ENCODE data around the gene SGTA. TPM values are rescaled to one million over a fixed set of nuclear protein-coding genes. Genes with fewer than 3 reads are reported as not detected.
"Not testable (repeated sequence)": the region's sequence is repeated elsewhere in the genome, so short reads cannot be mapped to it uniquely, and the experiment has no call there.

The SGTA gene
- polyA plus RNA-seq, 3 donors: 48.4 to 66.5 (median 62.8) TPM

DNA sequence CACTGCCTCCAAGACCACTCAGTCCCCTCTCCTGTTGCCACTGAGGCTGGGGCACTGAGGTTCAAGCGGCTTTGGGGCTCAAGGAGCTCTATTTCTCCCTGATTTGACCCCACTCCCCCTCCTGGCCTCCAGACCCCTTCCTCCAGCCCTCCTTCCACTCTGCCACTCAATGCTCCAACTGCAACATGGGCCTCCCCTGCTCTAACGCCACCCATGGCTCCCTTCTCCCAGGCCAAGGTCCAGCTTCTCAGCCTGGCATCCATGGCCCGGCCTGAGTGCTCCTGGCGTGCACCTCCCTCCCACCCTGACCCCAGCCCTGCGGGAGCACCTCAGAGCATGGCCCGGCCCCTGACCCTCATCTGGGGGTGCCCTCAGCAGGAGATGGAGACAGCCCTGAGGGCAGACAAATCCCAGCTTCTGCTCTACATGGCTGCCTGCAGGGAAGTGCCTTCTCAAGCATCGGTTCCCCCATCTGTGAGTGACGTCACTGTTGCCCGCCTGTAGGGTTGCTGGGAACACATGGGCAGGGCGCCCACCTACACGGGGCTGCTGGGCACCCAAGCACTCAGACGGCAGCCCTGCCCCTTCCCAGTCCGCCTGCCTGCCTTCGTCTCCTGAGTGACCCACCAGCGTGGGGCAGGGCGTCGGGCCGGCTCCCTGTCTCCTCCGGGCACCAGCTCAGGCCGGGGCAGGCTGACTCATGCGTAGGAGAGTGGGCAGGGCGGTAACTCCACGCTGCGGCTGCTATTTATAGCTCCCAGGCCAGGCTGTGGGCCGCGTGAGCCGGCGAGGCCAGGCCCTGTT lies 60.3 kb downstream of the SGTA start:
- DNase-seq (ENCODE audit: extremely low read depth in 1 of 11, low read depth in 9 of 11, low spot score in 4 of 11): no peak

DNA sequence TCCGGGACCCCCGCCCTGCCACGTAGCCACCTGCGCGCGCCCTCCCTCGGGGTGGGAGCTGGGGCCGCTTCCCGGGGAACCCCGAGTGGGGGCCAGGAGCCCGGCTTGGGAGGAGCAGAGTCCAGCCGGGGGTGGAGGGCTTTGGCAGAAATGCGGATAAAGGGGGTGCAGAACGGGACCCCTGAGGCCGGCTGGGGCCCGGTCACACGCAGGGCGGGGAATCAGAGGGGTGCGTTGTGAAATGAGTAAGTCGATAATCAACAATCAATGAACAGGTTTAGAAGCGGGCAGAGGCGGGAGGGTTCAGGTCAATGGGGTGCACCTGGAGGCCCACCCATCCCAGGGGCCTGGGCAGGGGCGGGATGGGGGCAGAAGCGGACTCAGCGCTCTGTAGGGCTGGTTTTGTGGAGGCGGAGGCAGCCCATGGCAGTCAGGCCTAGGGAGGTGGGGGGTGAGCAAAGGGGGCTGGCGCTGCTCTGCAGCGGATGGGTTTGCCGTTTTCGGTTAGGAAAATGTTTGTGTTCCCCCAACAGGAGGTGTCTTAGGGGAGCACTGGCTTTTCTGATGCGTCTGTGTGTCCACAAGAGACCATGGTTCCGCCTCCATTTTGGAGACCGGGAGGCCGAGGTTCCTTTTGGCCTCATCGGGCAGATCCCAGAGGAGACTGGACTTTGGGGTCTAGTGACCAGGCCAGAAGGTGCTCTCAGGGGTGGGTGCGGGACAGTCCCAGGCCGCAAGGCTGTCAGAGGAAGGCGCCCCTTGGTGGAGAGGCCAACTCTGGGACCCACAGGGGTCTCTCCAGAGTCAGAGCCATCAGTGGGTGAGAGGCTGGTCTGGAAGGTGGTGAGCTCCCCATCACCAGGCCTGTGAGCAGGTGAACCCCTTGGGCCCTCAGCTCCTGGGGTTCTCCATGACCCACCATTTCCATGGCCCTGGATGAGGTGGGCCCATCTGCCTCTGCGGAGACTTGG lies 61.2 kb downstream of the SGTA start:
- no peak for DNase-seq (ENCODE audit: extremely low read depth in 1 of 11, low read depth in 9 of 11, low spot score in 4 of 11)

DNA sequence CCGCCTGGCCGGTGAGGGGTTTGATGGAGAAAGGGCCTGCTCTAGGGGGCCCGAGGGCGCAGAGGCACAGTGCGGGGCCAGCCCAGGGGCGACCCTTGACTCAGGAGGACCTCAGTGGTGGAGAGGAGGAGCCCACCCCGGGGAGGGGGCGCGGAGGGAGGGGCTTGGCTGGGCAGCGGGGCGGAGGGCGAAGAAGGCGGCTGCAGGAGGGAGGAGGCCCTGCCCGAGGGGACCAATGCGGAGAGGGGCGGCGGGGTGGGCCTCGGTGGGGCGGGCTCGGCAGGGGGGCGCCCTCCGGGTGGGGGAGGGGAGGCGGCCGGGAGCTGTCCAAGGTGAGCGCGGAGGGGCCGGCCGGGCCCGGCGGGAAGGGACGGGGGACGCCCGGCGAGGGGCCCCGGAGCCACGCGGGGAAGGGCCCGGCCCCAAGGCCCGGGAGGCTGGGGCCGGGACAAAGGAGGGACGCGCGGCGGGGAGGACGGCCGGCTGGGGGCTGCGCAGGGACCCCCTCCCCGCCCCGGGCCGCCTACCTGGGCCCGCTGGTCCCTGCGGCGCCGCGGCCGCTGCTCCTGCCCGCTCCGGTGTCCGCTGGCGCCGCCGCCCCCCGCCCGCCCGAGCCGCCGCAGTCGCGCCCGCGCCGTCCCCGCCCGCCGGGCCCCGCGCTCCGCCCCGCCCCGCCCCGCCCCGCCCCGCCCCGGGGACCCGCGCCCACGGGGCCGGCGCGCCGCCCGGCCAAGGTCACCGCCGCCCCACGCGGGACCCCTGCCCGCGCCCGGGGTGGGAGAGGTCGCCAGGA lies 62.1 kb downstream of the SGTA start, which contains the start of gene DIRAS1:
Gene DIRAS1, minus strand, starts transcription at position 596 of the 793 bp plus-strand sequence. CDS start 3,566 bp downstream, outside the sequence.
- no peak for DNase-seq (ENCODE audit: extremely low read depth in 1 of 11, low read depth in 9 of 11, low spot score in 4 of 11)

DNA sequence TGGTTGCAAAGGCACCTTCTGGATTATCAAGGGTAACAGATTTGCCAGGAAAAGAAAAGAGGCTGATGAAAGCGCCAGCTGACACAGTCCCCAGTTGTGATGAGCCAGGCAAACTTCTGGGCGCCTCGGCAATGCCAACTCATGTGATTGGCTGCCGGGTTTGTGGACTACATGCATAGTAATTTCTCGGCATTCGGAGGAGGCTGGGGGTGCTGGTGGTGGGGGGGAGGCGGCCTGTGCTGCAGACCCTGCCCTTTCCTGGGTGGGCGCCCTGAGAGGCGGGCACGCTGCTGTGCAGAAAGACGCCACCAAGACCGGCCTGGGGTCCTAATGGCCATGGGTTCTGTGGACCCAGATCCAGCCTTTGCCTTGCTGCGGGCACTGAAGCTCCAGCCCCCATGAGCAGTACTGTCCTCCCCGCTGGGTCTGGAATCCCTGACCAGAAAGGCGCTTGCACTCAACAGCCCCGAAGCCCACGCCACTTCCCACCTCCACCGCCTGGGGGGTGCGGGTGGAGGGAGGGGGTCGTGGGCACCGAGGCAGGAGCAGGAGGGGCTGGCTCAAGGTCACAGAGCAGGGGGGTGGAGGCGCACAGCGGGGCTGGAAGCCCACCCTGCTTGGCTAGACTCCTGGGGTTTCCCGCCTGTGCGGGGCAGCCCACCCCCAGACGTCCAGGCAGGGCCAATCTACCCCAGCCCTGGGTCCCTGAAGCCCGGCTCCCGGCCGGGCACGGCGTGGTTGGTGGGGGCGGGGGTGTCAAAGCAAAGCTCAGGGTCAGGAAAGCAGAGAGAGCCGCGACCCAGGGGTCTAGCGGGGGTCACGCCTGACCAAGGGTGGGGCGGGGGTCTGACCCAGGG lies 62.9 kb downstream of the SGTA start:
- DNase-seq (ENCODE audit: extremely low read depth in 1 of 11, low read depth in 9 of 11, low spot score in 4 of 11): no peak

DNA sequence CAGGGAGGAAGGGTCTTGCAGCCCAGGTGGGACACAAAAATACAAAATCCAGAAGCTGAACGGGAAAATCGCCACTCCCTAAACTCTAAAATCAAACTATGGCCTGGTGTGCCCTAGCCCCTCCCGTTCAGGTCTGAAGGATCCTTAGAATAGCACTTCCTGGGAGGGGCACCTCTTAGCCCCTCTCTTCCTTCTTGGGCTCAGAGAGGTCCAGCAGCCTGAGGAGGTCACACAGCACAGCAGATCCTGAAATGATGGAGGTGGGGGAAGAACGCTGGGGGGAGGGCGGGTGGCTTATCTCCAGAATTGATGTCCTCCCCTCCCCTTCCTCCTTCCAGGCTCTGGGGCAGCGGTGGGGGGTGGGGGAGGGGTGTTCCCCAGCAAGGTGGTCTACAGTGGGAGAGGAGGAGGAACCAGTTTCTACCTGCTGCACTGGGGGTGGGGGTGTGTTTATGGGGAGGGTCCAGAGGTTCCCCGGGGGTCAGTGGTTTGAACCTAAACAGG lies 63.8 kb downstream of the SGTA start:
- no peak for DNase-seq (ENCODE audit: extremely low read depth in 1 of 11, low read depth in 9 of 11, low spot score in 4 of 11)

DNA sequence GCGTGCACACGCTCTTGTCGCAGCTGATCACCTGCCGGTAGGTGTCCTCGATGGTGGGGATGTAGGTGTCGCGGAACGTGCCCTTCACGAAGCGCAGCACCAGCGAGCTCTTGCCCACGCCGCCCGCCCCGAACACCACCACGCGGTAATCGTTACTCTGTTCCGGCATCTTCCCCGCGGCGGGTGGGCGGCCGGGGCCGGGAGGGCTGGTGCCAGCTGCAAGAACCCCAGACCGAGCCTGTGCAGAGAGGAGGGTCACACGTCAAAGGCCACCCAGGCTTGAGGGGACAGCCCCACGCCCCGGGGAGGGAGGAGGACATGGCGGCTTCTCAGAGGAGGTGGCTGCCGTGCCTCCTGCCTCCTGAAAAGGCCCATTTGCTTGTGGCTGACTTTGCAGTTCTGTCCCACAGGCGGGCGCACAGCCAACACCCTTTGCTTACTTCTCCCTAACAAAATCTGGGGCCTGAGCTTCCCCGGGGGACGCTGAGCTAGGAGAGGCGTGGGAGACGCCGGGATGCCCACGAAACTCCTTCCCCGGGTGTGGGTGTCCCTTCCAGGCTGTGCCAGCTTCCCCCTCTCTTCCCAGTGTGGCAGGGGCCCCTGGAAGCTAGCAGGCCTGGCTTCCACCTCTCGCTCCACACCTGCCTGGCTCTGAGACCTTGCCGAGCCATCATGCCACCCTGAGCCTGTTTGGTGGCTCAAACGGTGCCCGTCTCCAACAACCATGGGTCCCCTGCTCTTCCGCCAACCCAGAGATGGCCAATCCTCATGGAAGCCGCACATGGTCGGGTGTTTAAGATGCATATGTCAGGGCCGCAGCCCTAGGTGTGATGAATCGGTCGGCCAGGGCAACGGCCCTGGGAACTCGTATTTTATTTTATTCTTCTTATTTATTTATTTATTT lies 65.2 kb downstream of the SGTA start:
- no peak for DNase-seq (ENCODE audit: extremely low read depth in 1 of 11, low read depth in 9 of 11, low spot score in 4 of 11)

DNA sequence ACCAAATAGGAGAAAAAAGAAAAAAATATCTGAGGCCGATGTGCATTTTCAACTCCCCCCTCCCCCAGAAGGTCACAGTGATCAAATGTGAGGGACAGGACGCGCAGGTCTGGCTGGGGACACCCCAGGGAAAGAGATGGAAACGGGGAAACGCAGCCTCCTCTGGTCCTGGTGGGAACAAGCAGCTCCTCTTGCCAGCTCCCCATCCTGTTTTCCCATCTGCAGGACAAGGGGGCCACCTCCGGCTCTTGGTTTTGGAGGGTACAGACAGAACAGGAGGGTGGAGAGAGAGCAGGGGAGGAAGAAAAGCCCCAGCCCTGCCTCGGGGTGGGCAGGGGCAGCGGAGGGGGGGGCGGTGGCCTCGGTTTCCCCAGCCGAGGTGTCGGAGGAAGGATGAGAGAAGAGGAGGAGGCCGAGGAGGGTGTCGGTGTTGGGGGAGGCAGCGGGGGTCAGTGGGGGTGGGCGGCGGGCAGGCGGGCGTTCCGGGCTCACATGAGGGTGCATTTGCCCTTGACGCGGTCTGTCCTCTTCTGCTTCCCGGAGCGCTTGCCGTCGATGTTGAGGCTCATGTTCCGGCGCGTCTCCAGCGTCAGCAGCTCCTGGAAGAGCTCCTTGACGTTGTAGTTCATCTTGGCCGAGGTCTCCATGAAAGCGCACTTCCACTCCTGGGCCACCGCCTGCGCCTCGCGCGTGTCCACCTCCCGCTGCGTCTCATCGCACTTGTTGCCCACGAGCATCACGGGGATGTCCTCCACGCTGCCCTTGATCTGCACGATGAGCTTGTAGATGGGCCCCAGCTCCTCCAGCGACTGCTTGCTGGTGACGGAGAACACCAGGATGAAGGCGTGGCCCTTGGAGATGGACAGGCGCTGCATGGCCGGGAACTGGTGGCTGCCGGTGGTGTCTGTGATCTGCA lies 66.1 kb downstream of the SGTA start:
- DNase-seq (ENCODE audit: extremely low read depth in 1 of 11, low read depth in 9 of 11, low spot score in 4 of 11): no peak

DNA sequence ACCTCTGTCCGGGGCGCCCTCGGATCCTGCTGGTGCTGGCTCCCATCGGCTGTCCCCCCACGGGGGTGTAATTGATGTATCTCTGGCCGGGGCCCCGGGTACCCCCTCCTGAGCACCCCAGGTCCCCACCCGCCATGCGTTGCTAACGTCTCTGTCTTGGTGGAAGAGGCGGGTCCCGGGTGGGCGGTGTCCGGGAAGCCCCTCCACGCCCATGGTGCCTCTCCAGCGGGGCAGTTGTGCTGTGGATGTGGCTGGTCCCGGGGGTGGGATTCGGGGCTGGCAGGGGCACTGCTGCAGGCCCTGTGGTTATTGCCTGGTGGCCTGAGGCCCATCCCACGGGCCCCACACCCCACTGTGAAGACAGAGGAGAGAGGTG lies 66.8 kb downstream of the SGTA start:
- no peak for DNase-seq (ENCODE audit: extremely low read depth in 1 of 11, low read depth in 9 of 11, low spot score in 4 of 11)

DNA sequence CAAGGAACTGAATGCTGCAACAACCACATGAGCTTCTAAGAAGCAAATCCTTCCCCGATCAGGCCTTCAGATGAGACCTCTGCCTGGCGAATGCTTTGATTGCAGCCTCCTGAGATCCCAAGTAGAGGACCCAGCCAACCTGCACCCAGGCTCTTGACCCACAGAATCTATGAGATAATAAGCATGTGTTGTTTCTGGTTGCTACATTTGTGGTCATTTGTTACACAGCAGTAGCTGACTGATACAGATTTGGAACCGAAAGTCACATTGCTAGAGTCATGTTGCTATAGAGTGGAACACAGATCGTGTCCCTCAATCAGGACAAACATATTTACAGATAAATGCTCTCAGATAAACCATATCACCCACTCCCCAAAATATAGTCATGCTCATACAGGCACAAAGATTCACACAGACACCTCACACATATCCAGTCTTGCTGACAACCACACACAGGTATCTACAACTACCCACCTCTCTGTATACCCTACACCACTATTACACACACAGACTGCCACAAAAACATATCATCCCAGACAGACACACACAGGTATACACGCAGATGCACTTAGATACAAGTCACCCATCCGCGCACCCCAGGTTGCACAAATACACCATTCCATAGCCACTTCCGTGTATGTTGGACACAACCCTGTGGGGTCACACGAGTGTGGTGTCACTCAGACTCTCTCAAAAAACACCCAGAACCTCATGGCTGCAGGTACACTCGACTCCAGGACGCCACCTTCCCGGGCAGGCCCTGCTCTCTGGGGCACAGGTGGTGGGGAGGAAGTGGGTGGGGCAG lies 67.4 kb downstream of the SGTA start:
- DNase-seq (ENCODE audit: extremely low read depth in 1 of 11, low read depth in 9 of 11, low spot score in 4 of 11): no peak

DNA sequence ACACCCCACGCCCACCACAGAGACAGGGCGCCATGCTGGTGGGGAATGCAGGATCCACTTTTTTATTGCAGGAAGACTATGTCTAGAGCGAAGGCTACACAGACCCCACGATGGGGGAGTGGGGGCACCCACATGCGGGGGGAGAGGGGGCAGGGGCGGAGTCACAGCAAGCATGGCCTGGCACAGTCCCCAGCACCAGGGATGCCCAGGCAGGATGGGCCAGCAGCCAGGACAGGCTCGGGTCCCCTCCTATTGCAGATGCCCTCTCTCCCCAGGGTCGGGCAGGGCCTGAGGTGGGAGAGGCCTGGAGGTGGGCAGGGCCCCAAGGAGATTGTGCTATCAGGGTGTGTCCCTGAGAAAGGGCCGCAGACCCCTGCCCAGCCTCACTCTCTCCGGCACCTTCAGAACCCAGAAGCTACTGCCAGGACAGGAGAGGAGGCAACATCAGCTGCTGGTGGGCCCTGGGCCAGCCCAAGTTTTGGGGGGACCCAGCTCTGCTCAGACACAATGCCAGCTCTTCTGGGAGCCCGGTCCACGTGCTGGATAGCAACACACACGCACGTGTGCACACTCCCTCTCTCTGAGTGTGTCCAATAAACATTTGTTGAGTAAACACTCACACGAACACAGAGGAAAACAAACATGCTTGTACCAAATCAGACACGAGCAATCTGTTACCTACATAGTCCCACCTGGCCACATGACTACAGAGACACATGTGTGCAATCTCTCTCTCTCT lies 68.4 kb downstream of the SGTA start:
- DNase-seq (ENCODE audit: extremely low read depth in 1 of 11, low read depth in 9 of 11, low spot score in 4 of 11): no peak

DNA sequence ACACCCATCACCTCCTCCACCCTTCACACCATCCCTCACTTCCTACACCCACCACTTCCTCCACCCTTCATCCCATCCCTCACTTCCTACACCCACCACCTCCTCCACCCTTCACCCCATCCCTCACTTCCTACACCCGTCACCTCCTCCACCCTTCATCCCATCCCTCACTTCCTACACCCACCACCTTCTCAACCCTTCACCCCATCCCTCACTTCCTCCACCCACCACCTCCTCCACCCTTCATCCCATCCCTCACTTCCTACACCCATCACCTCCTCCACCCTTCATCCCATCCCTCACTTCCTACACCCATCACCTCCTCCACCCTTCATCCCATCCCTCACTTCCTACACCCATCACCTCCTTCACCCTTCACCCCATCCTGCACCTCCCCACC lies 69.0 kb downstream of the SGTA start:
- DNase-seq (ENCODE audit: extremely low read depth in 1 of 11, low read depth in 9 of 11, low spot score in 4 of 11): not testable (repeated sequence)

DNA sequence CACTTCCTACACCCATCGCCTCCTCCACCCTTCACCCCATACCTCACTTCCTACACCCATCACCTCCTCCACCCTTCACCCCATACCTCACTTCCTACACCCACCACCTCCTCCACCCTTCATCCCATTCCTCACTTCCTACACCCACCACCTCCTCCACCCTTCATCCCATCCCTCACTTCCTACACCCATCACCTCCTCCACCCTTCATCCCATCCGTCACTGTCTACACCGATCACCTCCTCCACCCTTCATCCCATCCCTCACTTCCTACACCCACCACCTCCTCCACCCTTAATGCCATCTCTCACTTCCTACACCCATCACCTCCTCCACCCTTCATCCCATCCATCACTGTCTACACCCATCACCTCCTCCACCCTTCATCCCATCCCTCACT lies 69.9 kb downstream of the SGTA start:
- DNase-seq (ENCODE audit: extremely low read depth in 1 of 11, low read depth in 9 of 11, low spot score in 4 of 11): not testable (repeated sequence)

DNA sequence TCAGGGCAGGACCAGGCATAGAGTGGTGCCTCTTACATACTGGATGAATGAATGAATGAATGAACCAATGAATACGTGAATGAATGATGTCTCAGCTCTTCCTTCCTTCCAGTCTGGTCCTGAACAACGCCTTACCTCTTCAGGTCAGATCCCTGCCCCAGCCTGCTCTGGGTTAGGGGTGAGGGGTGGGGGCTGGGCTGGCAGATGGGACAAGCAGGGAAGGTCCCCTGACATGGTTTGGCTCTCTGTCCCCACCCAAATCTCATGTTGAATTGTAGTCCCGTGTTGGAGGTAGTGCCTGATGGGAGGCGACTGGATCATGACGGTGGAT lies 71.2 kb downstream of the SGTA start:
- DNase-seq (ENCODE audit: extremely low read depth in 1 of 11, low read depth in 9 of 11, low spot score in 4 of 11): no peak

DNA sequence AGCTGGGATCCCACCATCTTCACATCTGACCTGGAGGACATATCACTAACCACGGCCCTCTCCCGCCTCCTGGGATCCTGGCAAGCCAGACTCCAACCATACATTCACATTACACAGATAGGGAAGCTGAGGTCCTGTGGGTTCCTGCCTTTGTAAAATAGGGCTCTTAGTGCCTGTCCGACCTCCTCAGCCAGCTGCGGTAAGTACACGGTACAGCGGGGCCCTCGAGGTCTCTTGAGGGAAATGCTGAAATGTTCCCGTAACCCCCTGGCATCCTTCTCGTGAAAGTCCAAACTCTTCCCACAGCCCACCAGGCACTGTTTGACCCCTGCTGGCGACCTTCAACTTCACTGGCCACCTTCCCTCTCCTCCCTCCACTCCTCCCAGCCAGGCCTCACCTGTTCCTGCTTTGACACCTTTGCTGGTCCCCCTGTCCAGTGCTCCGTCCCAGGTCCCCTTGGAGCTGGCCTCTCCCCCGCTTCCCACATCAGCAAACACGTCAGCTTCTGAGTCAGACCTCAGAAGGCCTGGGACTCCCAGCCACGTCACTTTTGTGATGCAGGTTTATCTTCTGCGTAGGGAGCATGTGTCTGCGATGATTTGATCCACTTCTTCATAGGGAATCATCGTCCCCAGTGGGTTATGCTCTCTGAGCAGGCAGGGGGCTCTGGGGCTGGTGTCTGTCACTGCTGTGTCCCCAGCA lies 71.8 kb downstream of the SGTA start:
- DNase-seq (ENCODE audit: extremely low read depth in 1 of 11, low read depth in 9 of 11, low spot score in 4 of 11): no peak

All from renal cortex interstitium (tissue), 11 donors.